Mesothelial cell of epicardium (in vitro differentiated cells): Measurements from ENCODE around the gene NOTCH3. TPM values are rescaled to one million over a fixed set of nuclear protein-coding genes. Genes with fewer than 3 reads are reported as not detected.
A peak's percentile ranks its signal among the peaks of the same experiment; 100 is the strongest.

Experiments used
- DNase-seq, 2 experiments: peaks; one replicate each; pipeline ENCODE4 v3.0.0; 2021; ENCODE audit warnings: low spot score in 2 of 2; ENCODE audit not compliant: unreplicated experiment in 2 of 2
- H3K27ac Mint-ChIP-seq: 2 replicates; pipeline ENCODE4 v1.8.0; 2021; ENCODE audit warnings: mixed read lengths
- H3K27me3 Mint-ChIP-seq: 2 replicates; pipeline ENCODE4 v1.8.0; 2021; ENCODE audit warnings: low read depth, mixed read lengths
- H3K36me3 Mint-ChIP-seq: 2 replicates; pipeline ENCODE4 v1.8.0; 2021; ENCODE audit warnings: mixed read lengths
- H3K4me1 Mint-ChIP-seq: 2 replicates; pipeline ENCODE4 v1.8.0; 2021; ENCODE audit warnings: mixed read lengths
- H3K4me3 Mint-ChIP-seq: 2 replicates; pipeline ENCODE4 v1.8.0; 2021; ENCODE audit warnings: mild to moderate bottlenecking, moderate library complexity, mixed read lengths
- H3K9me3 Mint-ChIP-seq: 2 replicates; pipeline ENCODE4 v1.8.0; 2021; ENCODE audit warnings: mixed read lengths
- total RNA-seq: library from RNA; stranded (reverse); gene quantifications from 3 replicates; pipeline ENCODE4 v1.2.1, GENCODE V29; 2021
- TF ChIP-seq, protein P1 (sequence below): fragments of 200-600 bp; sonication (generic); IDR thresholded peaks from one replicate; pipeline ENCODE4 v1.5.0; 2021; ENCODE audit warnings: antibody characterized with exemption; ENCODE audit not compliant: unreplicated experiment

The NOTCH3 gene
- total RNA-seq = 192 to 204 TPM (median 192 TPM) in 3 replicates

DNA sequence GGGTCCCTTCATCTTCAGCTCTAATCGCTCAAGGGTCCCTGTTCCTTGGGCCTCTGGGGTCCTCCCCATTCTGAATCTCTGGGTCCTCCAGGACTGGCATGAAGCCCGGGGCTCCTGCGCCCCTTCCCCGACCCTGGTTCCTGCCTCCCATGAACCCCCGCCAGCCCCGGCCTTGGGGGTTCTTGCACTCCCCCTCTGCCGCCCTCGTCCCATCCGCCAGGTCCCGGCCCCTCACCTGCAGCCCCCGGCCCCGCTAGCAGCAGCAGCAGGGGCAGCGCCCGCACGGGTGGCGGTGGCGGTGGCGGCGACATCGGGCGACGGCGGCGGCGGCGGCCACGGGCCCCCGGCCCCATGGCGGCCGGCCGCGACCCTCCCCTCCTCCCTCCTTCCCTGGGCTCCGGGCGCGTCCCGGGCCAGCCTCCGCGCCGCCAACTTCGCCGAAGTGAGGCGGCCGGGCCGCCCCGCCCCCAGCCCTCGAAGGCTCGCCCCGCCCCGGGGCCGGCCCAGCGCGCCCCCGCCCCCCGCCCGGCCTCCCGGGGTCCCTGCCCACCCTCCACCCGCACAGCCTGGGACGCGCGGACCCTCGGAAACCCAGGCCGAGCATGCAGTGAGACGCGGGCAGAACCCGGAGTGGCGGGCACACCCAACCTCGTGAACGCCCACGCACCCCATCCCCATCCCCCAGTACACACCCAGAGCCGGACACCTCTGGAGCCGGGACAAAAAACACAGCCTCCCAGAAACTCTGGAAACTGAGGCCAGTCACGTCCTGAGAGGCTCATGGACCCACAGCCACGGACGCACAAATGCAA is at the start of gene NOTCH3:
Gene NOTCH3 (minus strand): TSS at position 443 of the 812 bp plus-strand sequence. CDS start 90 bp downstream, at position 353.
- peak within 1 kb of the TSS; percentile 76 for H3K4me3 Mint-ChIP-seq
- no peaks in the 10 kb centered on the region for H3K36me3 Mint-ChIP-seq
- no peaks in the 10 kb centered on the region for H3K9me3 Mint-ChIP-seq
- H3K4me1 Mint-ChIP-seq = peaks cover 18% of the 10 kb centered on the region
- no peak for DNase-seq
- H3K27ac Mint-ChIP-seq = peak within 1 kb of the TSS; percentile 73
- H3K27me3 Mint-ChIP-seq = no peaks in the 10 kb centered on the region
- TF ChIP-seq, protein P1, sequence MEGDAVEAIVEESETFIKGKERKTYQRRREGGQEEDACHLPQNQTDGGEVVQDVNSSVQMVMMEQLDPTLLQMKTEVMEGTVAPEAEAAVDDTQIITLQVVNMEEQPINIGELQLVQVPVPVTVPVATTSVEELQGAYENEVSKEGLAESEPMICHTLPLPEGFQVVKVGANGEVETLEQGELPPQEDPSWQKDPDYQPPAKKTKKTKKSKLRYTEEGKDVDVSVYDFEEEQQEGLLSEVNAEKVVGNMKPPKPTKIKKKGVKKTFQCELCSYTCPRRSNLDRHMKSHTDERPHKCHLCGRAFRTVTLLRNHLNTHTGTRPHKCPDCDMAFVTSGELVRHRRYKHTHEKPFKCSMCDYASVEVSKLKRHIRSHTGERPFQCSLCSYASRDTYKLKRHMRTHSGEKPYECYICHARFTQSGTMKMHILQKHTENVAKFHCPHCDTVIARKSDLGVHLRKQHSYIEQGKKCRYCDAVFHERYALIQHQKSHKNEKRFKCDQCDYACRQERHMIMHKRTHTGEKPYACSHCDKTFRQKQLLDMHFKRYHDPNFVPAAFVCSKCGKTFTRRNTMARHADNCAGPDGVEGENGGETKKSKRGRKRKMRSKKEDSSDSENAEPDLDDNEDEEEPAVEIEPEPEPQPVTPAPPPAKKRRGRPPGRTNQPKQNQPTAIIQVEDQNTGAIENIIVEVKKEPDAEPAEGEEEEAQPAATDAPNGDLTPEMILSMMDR = no peak

DNA sequence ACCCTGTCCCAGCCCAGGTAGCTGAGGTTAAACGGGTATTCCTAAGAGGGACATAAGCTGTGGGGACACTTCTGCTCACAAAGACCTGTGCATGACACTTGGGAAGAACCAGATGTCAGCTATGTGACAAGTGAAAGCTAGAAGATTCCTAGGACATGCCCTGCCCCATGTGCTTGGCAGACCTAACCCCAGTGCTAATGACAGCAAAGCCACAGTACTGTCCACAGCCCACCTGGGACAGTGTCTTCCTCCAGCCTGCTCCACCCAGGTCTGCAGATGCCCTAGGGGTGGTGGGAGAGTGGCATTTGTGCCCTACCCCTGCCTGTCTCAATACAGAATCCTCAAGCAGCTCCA is 49.8 kb upstream of the NOTCH3 start:
- TF ChIP-seq, protein P1 = no peak
- Mint-ChIP-seq H3K27me3 (no peaks in the 10 kb centered on the region), H3K9me3 (no peaks in the 10 kb centered on the region), H3K4me3 (no peak overlapping the region), H3K27ac (peak overlapping the region; percentile 91), H3K36me3 (peaks cover 8% of the 10 kb centered on the region), H3K4me1 (peaks cover 32% of the 10 kb centered on the region)
- DNase-seq = no peak

DNA sequence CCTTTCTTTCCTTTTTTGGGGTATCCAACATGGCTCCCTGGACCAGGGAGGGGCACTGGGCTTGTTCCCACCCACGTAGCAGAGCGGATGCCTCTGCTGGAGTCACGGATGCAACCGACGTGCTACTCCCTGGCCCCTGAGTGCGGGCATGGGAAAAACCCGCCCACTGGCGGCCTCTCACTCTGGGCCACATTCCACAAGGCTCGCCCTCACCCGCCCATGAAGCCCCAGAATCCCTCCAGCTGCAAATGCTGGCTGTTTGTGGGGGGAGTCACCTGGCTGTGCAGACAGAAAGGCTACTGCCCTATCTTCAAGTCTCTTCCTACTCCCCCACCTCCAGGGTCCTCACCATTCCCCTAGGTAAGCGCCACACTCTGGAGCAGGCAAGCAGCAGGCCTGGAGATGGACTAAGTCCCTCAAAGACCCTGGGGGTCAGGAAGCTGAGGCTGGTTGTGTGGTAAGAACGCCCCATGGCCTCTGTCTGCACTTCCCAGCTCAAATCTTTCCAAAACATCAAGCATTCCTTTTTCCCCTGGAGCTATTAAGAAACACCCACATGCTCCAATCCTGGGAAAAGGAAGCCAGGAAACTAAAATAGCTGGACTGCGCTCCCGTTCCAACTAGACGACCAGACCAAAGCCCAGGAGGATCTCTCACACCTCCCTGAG is 49.3 kb upstream of the NOTCH3 start:
- TF ChIP-seq, protein P1 = no peak
- H3K9me3 Mint-ChIP-seq = no peaks in the 10 kb centered on the region
- H3K4me3 Mint-ChIP-seq = no peak overlapping the region
- H3K36me3 Mint-ChIP-seq = peaks cover 4% of the 10 kb centered on the region
- H3K27me3 Mint-ChIP-seq = no peaks in the 10 kb centered on the region
- H3K4me1 Mint-ChIP-seq = peaks cover 32% of the 10 kb centered on the region
- DNase-seq = no peak
- H3K27ac Mint-ChIP-seq = peak overlapping the region; percentile 91

DNA sequence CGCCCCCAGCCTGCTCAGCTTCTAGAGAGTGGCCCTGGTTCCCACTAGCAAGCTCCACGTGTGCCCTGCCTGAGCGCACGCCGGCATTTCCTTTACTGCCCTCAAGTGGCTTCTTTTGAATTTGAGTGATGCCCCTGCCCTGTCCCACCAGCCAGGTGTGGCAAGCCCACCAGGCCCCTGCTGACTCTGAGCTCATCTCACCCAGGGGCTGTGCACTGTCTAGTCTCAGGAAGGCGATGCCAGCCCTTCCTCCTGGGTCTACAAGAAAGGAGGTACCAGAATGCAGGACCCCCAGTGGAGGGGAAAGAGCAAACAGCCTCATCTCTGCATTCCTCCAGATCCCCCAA is 48.7 kb upstream of the NOTCH3 start:
- Mint-ChIP-seq H3K36me3 (peaks cover 7% of the 10 kb centered on the region), H3K4me3 (no peak overlapping the region), H3K9me3 (no peaks in the 10 kb centered on the region), H3K27ac (peak overlapping the region; percentile 91), H3K27me3 (no peaks in the 10 kb centered on the region), H3K4me1 (peaks cover 32% of the 10 kb centered on the region)
- DNase-seq = no peak
- TF ChIP-seq, protein P1 = no peak

DNA sequence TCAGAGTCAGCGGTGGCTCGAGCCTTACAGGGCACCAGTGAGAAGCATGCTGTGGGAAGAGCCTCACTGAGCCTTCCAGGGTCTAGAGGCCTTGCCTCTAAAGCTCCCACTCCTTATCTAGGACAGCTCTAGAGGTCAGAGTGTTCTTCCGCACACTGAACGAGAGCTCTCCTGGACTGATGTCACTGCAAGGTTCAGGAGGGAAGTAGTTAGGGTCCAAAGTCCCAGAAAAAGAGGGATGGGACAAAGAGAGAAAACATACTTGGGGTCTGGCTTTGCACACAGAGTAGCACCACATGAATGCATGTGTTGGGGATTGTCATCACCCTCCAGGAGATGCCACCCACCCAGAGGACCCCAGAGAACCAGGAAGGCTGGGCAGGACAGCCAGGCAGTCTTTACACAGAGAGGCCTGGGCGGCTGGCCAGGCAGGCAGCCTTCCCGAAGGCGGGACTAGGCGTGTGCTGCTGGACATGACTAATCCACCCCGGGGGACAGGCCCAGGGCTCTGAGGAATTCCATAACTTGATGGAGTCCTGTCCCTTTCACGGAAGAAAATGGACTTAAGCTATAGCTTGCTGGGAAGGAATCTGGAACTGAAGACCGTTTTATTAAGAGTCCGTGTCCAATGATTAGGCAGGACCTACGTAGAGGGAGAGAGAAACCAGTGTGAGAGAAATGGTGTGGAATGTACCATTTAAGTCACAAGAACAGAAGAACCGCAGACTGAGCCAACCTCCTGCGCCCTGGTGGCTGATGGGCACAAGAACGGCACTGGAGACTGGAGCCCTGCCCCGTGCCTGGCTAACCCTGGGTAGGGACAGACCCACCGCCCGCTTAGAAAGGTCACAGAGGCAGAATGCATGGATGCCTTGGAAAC is 48.1 kb upstream of the NOTCH3 start:
- H3K36me3 Mint-ChIP-seq = peaks cover 6% of the 10 kb centered on the region
- TF ChIP-seq, protein P1 = no peak
- H3K4me3 Mint-ChIP-seq = no peak overlapping the region
- no peak for DNase-seq
- H3K4me1 Mint-ChIP-seq = peaks cover 32% of the 10 kb centered on the region
- H3K27ac Mint-ChIP-seq = peak overlapping the region; percentile 90
- no peaks in the 10 kb centered on the region for H3K27me3 Mint-ChIP-seq
- no peaks in the 10 kb centered on the region for H3K9me3 Mint-ChIP-seq
